GM23338 (cell line): ENCODE measurements around the gene ZMYND11. TPM values are rescaled to one million over a fixed set of nuclear protein-coding genes. Genes with fewer than 3 reads are reported as not detected.

ENCODE experiments used
- ATAC-seq: fragments of 200-7000 bp; cut with Tn5 transposase; 3 replicates; pipeline ENCODE4 v1.9.1; 2020
- DNase-seq: peaks from one replicate; pipeline ENCODE4 v3.0.0-alpha.2; 2015; ENCODE audit warnings: low spot score
- H2AFZ ChIP-seq: fragments of 200-600 bp; sonication (generic); 2 replicates; pipeline ENCODE4 v1.8.0; 2016; ENCODE audit warnings: antibody characterized with exemption, mild to moderate bottlenecking, moderate library complexity
- H3F3A ChIP-seq: fragments of 200-600 bp; sonication (generic); replicated peaks from 2 replicates; pipeline ENCODE4 v1.8.0; 2017; ENCODE audit warnings: antibody characterized with exemption, mixed run types, low read depth
- H3K27ac ChIP-seq: fragments of 200-600 bp; sonication (generic); 2 replicates; pipeline ENCODE4 v1.6.1; 2016; ENCODE audit warnings: low read depth
- H3K27me3 ChIP-seq: fragments of 200-600 bp; sonication (generic); 2 replicates; pipeline ENCODE4 v1.8.0; 2016; ENCODE audit warnings: mild to moderate bottlenecking, mixed run types, moderate library complexity; ENCODE audit not compliant: insufficient read depth
- H3K36me3 ChIP-seq: fragments of 200-600 bp; sonication (generic); 2 replicates; pipeline ENCODE4 v1.8.0; 2016; ENCODE audit warnings: mild to moderate bottlenecking; ENCODE audit not compliant: insufficient read depth
- H3K4me1 ChIP-seq: fragments of 200-600 bp; sonication (generic); 2 replicates; pipeline ENCODE4 v1.8.0; 2016; ENCODE audit warnings: mild to moderate bottlenecking, moderate library complexity; ENCODE audit not compliant: insufficient read depth
- H3K4me2 ChIP-seq: fragments of 200-600 bp; sonication (generic); 2 replicates; pipeline ENCODE4 v1.7.1; 2017; ENCODE audit warnings: mixed run types
- H3K4me3 ChIP-seq: fragments of 200-600 bp; sonication (generic); 2 replicates; pipeline ENCODE4 v1.6.1; 2016; ENCODE audit warnings: mixed run types
- H3K79me2 ChIP-seq: fragments of 200-600 bp; sonication (generic); replicated peaks from 2 replicates; pipeline ENCODE4 v1.8.0; 2017; ENCODE audit warnings: mild to moderate bottlenecking; ENCODE audit not compliant: insufficient read depth
- H3K9me2 ChIP-seq: fragments of 200-600 bp; sonication (generic); 2 replicates; pipeline ENCODE4 v1.8.0; 2017; ENCODE audit not compliant: insufficient read depth
- H4K20me1 ChIP-seq: fragments of 200-600 bp; sonication (generic); replicated peaks from 2 replicates; pipeline ENCODE4 v1.8.0; 2017; ENCODE audit warnings: mild to moderate bottlenecking; ENCODE audit not compliant: insufficient read depth
- H3K27ac Mint-ChIP-seq: 2 replicates; pipeline ENCODE4 v1.8.0; 2020; ENCODE audit warnings: inconsistent platforms, mild to moderate bottlenecking, moderate library complexity, mixed read lengths
- H3K27me3 Mint-ChIP-seq: 3 replicates; pipeline ENCODE4 v1.8.0; 2022; ENCODE audit warnings: low read depth, mild to moderate bottlenecking, moderate library complexity, mixed read lengths, inconsistent platforms; ENCODE audit not compliant: insufficient read depth, poor library complexity
- H3K36me3 Mint-ChIP-seq: 3 replicates; pipeline ENCODE4 v1.8.0; 2021; ENCODE audit warnings: low read depth, mild to moderate bottlenecking, inconsistent platforms, moderate library complexity, mixed read lengths
- H3K4me1 Mint-ChIP-seq: 3 replicates; pipeline ENCODE4 v1.8.0; 2020; ENCODE audit warnings: mild to moderate bottlenecking, inconsistent platforms, mixed read lengths
- H3K4me3 Mint-ChIP-seq: 3 replicates; pipeline ENCODE4 v1.8.0; 2021; ENCODE audit warnings: moderate library complexity, mild to moderate bottlenecking, inconsistent platforms, mixed read lengths
- H3K9me3 Mint-ChIP-seq: 3 replicates; pipeline ENCODE4 v1.8.0; 2020; ENCODE audit warnings: moderate library complexity, mild to moderate bottlenecking, inconsistent platforms, mixed read lengths
- CREB1 ChIP-seq: fragments of 250-450 bp; sonication (Bioruptor Pico); IDR thresholded peaks from 2 replicates; pipeline ENCODE4 v1.5.0; 2020; ENCODE audit warnings: low read depth, mild to moderate bottlenecking, moderate library complexity
- ZNF331 ChIP-seq: fragments of 250-450 bp; sonication (Bioruptor Pico); IDR thresholded peaks from 2 replicates; pipeline ENCODE4 v1.5.0; 2020; ENCODE audit warnings: low read depth, mild to moderate bottlenecking, moderate library complexity
- polyA plus RNA-seq: library from polyadenylated mRNA; unstranded; fragments of >200 nt; fragmentation: Nextera tagmentation; extraction: Ambion mirVana; gene quantifications from 2 replicates; pipeline ENCODE4 v1.2.1, GENCODE V29; 2016
- total RNA-seq: library from RNA; depleted of rRNA; stranded (reverse); fragments of >200 nt; shearing (Covaris generic); gene quantifications from 2 replicates; pipeline ENCODE4 v1.2.3, GENCODE V29; 2014
- TF ChIP-seq, protein P1 (sequence below): fragments of 250-450 bp; sonication (Bioruptor Pico); IDR thresholded peaks from 2 replicates; pipeline ENCODE4 v1.5.0; 2020; ENCODE audit warnings: mild to moderate bottlenecking, moderate library complexity
- TF ChIP-seq, protein P2 (sequence below): IDR thresholded peaks from one replicate; pipeline ENCODE4 v1.6.1; 2018; ENCODE audit warnings: antibody characterized with exemption; ENCODE audit not compliant: unreplicated experiment

ZMYND11 gene
- total and polyA plus RNA-seq, 2 experiments from 2014 or later = 8.9 to 16.9 TPM

DNA sequence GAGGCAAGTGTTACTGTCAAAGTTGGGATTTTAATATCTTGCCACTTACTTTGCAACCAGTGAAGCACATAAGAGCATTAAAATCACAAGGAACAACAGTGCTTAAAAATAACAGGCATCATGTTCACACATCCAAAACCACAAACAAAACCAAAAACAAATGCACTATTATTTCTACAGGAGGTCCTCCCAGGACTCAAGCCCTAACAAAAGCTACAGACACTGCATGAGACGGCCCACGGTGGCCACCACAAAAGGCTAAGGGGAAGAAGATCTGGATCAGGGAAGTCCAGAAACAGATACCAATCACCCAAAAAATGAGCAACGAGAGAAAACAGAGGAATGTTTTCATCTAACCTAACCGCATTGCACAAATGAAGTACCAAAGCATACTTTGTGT lies 158.4 kb downstream of the ZMYND11 start:
- DNase-seq = no peak
- no peak for TF ChIP-seq ZNF331 (CRISPR knock-in tag)
- TF ChIP-seq, protein P1, sequence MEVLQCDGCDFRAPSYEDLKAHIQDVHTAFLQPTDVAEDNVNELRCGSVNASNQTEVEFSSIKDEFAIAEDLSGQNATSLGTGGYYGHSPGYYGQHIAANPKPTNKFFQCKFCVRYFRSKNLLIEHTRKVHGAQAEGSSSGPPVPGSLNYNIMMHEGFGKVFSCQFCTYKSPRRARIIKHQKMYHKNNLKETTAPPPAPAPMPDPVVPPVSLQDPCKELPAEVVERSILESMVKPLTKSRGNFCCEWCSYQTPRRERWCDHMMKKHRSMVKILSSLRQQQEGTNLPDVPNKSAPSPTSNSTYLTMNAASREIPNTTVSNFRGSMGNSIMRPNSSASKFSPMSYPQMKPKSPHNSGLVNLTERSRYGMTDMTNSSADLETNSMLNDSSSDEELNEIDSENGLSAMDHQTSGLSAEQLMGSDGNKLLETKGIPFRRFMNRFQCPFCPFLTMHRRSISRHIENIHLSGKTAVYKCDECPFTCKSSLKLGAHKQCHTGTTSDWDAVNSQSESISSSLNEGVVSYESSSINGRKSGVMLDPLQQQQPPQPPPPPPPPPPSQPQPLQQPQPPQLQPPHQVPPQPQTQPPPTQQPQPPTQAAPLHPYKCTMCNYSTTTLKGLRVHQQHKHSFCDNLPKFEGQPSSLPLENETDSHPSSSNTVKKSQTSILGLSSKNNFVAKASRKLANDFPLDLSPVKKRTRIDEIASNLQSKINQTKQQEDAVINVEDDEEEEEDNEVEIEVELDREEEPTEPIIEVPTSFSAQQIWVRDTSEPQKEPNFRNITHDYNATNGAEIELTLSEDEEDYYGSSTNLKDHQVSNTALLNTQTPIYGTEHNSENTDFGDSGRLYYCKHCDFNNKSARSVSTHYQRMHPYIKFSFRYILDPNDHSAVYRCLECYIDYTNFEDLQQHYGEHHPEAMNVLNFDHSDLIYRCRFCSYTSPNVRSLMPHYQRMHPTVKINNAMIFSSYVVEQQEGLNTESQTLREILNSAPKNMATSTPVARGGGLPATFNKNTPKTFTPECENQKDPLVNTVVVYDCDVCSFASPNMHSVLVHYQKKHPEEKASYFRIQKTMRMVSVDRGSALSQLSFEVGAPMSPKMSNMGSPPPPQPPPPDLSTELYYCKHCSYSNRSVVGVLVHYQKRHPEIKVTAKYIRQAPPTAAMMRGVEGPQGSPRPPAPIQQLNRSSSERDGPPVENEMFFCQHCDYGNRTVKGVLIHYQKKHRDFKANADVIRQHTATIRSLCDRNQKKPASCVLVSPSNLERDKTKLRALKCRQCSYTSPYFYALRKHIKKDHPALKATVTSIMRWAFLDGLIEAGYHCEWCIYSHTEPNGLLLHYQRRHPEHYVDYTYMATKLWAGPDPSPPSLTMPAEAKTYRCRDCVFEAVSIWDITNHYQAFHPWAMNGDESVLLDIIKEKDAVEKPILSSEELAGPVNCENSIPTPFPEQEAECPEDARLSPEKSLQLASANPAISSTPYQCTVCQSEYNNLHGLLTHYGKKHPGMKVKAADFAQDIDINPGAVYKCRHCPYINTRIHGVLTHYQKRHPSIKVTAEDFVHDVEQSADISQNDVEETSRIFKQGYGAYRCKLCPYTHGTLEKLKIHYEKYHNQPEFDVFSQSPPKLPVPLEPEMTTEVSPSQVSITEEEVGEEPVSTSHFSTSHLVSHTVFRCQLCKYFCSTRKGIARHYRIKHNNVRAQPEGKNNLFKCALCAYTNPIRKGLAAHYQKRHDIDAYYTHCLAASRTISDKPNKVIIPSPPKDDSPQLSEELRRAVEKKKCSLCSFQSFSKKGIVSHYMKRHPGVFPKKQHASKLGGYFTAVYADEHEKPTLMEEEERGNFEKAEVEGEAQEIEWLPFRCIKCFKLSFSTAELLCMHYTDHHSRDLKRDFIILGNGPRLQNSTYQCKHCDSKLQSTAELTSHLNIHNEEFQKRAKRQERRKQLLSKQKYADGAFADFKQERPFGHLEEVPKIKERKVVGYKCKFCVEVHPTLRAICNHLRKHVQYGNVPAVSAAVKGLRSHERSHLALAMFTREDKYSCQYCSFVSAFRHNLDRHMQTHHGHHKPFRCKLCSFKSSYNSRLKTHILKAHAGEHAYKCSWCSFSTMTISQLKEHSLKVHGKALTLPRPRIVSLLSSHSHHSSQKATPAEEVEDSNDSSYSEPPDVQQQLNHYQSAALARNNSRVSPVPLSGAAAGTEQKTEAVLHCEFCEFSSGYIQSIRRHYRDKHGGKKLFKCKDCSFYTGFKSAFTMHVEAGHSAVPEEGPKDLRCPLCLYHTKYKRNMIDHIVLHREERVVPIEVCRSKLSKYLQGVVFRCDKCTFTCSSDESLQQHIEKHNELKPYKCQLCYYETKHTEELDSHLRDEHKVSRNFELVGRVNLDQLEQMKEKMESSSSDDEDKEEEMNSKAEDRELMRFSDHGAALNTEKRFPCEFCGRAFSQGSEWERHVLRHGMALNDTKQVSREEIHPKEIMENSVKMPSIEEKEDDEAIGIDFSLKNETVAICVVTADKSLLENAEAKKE (CRISPR knock-in tag) = no peak
- TF ChIP-seq, protein P2, sequence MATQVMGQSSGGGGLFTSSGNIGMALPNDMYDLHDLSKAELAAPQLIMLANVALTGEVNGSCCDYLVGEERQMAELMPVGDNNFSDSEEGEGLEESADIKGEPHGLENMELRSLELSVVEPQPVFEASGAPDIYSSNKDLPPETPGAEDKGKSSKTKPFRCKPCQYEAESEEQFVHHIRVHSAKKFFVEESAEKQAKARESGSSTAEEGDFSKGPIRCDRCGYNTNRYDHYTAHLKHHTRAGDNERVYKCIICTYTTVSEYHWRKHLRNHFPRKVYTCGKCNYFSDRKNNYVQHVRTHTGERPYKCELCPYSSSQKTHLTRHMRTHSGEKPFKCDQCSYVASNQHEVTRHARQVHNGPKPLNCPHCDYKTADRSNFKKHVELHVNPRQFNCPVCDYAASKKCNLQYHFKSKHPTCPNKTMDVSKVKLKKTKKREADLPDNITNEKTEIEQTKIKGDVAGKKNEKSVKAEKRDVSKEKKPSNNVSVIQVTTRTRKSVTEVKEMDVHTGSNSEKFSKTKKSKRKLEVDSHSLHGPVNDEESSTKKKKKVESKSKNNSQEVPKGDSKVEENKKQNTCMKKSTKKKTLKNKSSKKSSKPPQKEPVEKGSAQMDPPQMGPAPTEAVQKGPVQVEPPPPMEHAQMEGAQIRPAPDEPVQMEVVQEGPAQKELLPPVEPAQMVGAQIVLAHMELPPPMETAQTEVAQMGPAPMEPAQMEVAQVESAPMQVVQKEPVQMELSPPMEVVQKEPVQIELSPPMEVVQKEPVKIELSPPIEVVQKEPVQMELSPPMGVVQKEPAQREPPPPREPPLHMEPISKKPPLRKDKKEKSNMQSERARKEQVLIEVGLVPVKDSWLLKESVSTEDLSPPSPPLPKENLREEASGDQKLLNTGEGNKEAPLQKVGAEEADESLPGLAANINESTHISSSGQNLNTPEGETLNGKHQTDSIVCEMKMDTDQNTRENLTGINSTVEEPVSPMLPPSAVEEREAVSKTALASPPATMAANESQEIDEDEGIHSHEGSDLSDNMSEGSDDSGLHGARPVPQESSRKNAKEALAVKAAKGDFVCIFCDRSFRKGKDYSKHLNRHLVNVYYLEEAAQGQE = no peak
- TF ChIP-seq CREB1 = no peak
- H3K9me3 Mint-ChIP-seq = no peaks in the 10 kb centered on the region
- Histone ChIP-seq H3K79me2 (no peaks in the 10 kb centered on the region), H3F3A (no peaks in the 10 kb centered on the region), H3K27me3 (no peaks in the 10 kb centered on the region), H3K4me2 (no peak overlapping the region), H2AFZ (no peak overlapping the region), H3K4me3 (no peak overlapping the region), H3K4me1 (no peaks in the 10 kb centered on the region), H3K27ac (no peak overlapping the region), H3K9me2 (no peaks in the 10 kb centered on the region), H3K36me3 (no peaks in the 10 kb centered on the region), H4K20me1 (no peaks in the 10 kb centered on the region)
- peaks cover 11% of the 10 kb centered on the region for H3K27me3 Mint-ChIP-seq
- H3K36me3 Mint-ChIP-seq = no peaks in the 10 kb centered on the region
- no peaks in the 10 kb centered on the region; the same call in 2 of the 3 replicates for H3K4me1 Mint-ChIP-seq
- H3K27ac Mint-ChIP-seq = no peak overlapping the region
- no peak overlapping the region for H3K4me3 Mint-ChIP-seq
- ATAC-seq = no peak
